Activated gamma-delta T cell treated with anti-CD3 and anti-CD28 coated beads, Interleukin-2, amount 50 U/mL, for 16 hours (primary cell): ENCODE data around the gene BST1.
A peak's percentile ranks its signal among the peaks of the same experiment; 100 is the strongest.

Experiments used
- DNase-seq: peaks from one replicate; pipeline ENCODE4 v3.0.0-alpha.2; 2020; ENCODE audit warnings: low read depth

BST1 gene

DNA sequence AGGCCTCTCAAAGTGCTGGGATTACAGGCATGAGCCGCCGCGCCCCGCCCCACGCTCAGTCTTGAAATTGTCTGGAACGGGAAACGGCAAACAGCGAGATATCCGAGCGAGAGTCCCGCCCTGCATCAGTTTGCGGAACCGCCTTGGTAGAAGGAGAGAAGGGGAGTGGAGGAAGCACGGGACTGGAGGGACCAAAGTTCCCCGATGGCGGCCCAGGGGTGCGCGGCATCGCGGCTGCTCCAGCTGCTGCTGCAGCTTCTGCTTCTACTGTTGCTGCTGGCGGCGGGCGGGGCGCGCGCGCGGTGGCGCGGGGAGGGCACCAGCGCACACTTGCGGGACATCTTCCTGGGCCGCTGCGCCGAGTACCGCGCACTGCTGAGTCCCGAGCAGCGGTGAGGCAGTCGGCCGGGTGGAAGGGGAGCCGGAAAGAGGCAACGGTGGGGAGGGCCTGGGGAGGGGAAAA, at the start of gene BST1:
TSS of gene BST1 (plus strand) at position 125 of the 463 bp plus-strand sequence. CDS start at position 205, 80 bp downstream.
- peak; percentile 22 for DNase-seq

DNA sequence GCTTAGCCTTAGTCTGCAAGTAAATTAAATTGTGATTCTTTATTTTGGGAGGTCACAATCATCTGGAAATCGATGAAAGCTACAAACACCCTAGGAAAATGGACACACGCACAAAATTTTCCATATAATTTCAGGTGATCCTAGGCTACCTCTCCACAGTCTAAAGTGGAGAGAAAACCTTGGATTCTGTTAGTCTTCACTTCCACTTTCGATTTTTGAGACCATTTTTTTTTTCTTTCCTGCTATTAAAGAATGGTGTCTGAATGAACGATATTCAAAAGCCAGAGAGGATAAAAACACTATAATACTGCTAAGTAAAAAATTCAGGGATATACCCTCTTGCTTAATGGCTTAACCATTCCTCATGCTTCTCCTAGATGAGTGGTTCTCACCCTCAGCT, 49.4 kb upstream of the BST1 start:
- DNase-seq: no peak

DNA sequence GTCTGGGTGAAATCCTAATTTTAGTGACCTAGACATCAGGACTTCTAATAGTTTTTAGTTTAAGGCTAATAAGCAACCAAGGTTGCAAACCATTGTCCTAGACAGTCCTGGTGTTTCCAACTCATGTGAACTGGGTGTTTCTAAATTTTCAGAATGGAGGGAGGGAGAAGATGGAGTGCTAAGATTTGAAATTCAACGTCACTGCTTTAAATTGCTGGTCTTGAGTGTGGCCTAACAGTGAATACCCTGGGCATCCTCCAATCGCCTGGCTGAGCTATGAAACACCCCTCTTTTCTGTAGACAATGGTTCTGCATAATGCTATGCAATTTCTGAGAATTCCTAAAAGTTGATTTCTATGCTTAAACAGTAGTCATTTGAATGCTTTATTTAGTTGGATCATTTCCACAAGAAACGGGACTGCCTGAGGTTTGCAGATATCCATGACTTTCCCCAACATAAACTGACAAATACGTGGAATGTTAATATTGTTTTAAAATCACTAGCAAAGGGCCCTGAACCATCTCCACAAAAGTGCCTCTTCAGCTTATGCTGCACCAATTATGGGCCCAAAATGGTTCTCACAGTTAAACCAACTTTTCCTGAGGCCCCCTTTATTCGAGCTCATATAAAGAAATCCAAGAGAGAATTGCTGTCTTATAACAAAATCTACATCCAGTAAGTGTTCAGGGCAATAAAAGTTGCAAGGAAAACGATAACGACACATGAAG, 48.8 kb upstream of the BST1 start:
- DNase-seq: no peak

DNA sequence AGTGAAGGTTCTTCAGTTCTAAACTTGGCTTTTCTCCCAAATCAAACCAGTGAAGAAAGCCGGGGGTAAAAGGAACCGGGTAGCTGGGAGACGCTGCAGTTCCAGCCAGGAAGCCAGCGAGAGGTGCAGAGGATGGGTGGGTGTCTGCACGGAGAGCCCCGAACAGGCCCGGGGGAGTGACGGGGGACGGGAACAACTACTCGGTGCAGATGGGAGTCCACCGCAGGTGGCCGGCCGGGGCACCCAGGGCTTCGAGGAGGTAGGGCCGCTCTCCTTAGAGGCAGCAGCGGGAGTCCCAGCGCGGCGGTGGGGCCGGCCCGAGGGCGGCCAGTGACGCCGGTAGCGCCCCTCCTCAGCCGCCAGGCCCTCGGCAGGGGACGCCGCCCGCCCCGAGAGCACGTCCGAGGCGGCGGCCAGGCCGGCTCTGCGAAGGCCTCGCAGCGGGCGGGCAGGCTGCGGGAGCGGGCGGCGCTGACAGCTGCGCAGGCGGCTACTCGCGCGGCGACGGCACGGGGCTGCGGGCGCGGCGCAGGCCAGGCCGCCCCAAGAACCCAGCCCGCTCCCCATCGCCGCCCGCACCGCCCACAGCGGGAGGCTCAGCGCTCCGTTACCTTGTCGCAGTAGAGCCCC, 48.2 kb upstream of the BST1 start:
- peak; percentile 14 for DNase-seq

GRCh38 chr4:15655223-15656037, 47.4 kb upstream of the BST1 start, which contains the start of gene FBXL5:
Gene FBXL5, minus strand, starts transcription at chr4:15655357. Its CDS starts 70 bp downstream, at chr4:15655287.
- peak; percentile 67 for DNase-seq

- DNase-seq: no peak
Measured at GRCh38 chr4:15656038-15656470, 46.8 kb upstream of the BST1 start.

DNA sequence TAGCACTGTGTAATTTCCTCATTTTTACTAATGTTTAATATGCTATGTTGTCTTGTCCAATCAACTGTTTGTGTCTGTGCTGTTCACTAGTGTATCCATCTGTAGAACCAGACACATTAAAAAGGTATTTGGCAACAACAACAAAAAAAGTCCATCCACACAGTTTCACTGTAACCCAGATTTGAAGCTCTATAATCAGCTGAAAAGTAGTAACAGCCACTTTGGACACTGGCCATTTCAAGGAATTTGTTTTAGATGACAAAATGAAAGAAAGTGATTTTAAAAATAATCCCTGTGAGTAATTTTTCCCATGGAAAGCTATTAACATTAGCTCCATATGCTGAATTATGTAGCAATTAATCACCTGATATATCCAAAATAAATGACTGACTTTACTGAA, 45.5 kb upstream of the BST1 start:
- DNase-seq: no peak

DNA sequence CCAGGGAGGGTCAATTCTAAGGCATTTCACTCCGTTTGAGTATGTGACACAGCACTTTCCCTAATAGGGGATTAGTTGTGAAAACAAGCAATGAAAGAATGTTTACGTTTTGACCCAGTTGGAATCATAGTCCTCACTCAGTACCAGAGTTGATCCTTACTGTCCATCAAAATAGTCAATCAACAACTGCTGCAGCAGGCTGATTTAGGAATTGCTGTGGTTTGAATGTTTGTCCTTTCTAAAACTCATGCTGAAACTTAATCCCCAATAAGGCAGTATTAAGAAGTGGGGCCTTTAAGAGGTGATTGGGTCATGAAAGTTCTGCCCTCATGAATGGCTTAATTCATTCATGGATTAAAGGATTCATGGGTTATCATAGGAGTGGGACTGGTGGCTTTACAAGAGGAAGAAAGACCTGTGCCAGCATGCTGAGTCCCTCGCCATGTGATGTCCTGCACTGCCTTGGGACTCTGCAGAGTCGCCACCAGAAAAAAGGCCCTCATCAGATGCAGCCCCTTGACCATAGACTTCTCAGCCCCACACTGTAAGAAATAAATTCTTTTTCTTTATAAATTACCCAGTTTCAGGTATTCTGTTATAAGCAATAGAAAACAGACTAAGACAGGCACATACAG, 44.6 kb upstream of the BST1 start:
- no peak for DNase-seq

DNA sequence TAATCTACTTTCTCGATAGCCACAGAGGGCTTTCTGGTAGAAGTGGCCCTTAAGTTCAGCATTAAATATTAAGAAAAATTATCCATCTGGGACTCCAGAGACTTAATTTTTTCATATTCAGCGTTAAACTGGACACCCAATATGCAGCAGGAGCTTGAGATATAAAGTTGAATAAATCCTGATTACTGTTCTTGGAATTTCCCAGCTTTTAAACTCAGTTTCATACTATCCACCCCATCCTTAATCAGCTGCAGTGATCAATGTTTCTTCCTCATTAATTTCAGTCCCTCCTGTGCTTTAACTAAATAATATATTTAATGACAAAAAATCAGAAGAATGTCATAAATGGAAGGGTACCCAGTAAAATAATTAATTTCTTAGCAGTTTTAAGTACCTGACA, 44.1 kb upstream of the BST1 start:
- DNase-seq: no peak

DNA sequence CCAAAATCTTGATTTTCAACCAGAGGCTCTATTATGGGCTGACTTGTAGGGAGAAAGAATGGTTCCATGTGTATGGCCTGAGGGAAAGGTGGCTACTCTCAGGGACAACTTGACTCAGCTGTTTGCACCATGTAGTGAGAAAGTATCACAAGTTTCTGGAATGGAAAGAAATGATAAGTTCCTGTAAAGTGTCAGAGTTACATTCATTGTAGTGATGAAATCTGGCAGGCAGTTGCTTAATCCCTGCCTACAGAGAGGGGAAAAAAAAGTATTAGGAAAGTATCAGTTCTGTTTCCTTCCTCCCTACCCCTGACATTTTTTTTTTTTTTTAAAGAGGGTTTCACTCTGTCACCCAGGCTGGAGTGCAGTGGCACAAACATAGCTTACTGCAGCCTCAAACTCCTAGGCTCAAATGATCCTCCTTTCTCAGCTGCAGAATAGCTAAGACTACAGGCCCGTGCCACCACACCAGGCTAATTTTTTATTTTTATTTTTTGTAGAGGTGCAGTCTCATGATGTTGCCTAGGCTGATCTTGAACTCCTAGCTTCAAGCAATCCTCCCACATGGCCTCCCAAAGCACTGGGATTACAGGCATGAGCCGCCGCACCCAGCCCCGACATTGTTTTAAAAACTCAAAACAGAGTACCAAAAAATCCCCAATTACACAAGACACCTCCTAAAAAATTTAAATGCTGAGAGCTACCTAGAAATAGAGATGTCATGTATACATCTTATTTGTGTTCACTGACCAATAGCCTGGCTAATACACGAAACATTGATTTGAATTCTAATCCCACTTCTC, 42.9 kb upstream of the BST1 start:
- DNase-seq: no peak

DNA sequence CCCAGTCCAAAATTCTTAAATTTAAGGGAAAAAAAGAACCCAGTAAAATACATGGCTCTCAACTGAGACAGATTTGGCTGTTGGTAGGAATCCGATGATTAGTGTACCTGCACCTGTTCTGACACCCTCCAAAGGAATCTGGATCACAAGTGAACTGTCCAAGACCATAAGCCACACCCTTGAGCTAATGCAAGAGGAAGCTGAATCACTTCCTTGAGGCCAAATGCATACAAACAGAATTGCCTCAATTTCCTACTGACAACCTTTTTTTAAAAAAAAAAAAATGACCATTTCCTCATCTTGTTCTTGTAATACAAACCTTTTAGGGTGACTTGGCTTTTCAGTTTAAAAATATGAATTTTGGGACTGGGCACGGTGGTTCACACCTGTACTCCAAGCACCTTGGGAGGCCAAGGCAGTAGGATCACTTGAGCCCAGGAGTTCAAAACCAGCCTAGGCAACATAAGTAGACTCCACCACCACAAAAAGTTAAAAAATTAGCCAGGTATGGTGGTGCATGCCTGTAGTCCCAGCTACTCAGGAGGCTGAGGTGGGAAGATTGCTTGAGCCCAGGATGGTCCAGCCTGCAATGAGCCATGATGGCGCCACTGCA, 37.0 kb upstream of the BST1 start:
- DNase-seq: no peak

- DNase-seq: no peak
Measured at GRCh38 chr4:15667006-15667405, 35.9 kb upstream of the BST1 start.

GRCh38 chr4:15668566-15669435, 34.1 kb upstream of the BST1 start:
- no peak for DNase-seq

- DNase-seq: no peak
Measured at GRCh38 chr4:15670576-15670975, 32.3 kb upstream of the BST1 start.

DNA sequence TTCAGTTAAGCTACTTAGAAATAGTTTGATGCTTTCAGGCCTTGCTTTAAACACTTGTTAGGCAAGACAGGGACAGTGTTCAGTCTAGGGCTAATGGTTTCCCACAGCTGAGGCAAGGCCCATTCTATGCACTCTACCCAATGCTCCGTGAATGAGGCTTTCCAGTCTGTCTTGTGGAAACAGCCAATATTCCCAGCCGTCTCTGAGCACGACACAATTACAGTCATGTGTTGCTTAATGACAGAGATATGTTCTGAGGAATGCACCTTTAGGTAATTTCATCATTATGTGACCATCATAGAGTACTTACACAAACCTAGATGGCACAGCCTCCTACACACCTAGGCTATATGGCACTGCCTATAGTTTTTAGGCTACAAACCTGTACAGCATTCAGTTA, 30.8 kb upstream of the BST1 start:
- no peak for DNase-seq

DNA sequence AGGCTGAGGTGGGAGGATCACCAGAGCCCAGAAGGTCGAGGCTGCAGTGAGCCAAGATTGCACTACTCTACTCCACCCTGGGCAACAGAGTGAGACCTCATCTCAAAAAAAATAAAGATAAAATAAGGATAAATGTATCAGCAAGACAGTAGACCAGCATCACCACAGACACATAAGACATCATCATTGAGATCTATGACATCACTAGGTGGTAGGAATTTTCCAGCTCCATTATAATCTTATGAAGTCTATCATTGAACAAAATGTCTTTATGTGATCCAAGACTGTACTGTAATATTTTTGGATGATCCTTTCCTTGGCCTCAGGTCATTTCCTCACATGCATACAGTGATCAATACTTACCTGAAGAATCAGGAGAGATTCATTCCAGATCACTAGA, 29.5 kb upstream of the BST1 start:
- no peak for DNase-seq

GRCh38 chr4:15674046-15674445, 28.8 kb upstream of the BST1 start:
- DNase-seq: no peak

GRCh38 chr4:15674926-15675325, 27.9 kb upstream of the BST1 start:
- no peak for DNase-seq

- no peak for DNase-seq
Measured at GRCh38 chr4:15675356-15675755, 27.5 kb upstream of the BST1 start.

DNA sequence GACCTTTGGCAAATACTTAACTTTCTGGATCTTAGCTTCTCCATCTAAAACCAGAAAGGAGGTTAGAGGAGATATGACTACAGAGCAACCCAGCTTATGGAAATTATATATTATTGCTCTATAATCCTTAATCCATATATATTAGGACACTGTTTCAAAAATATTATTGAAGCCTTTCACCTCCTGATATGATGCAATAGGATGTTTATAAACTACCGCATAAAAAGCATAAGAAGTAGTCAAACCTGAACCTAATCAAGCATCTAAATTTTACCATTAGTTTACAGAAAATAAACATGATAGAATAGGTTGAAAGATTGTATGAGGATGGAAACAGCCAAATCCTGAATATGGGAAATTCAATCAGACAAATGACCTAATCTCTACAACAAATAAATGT, 26.8 kb upstream of the BST1 start:
- DNase-seq: no peak
